Hematopoietic multipotent progenitor cell treated with erythropoietin and hydrocortisone succinate and interleukin-3 and kit ligand, for 8 days (in vitro differentiated cells): ENCODE measurements around the gene SUSD4.

Experiments used
- DNase-seq: peaks from one replicate; pipeline ENCODE4 v3.0.0-alpha.2; 2015

Gene SUSD4

GRCh38 chr1:223207293-223208066 lies 156.5 kb downstream of the SUSD4 start:
- DNase-seq = no peak

DNA sequence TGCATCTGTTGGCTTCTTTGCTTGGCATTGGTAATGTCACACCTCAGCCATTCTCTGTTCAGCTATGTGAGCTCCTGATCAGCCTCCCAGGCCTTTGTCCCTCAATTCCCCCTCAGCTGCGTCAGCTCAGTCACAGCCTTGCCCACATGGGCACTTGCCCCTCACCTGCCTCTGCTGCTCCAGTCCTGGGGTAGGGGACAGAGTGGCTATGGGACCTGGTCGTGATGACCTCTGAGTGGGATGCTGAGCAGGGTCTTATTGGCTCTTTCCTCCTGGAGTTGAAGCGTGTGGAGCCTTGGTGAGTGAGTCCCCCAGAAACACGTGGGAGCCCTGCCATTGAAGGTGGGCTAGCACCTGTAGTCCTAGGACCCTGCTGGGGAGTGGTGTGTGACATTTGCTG lies 159.6 kb downstream of the SUSD4 start:
- no peak for DNase-seq

GRCh38 chr1:223203694-223204093 lies 160.3 kb downstream of the SUSD4 start:
- no peak for DNase-seq

- no peak for DNase-seq
These were observed 161.0 kb downstream of the SUSD4 start for GRCh38 chr1:223203034-223203408.

DNA sequence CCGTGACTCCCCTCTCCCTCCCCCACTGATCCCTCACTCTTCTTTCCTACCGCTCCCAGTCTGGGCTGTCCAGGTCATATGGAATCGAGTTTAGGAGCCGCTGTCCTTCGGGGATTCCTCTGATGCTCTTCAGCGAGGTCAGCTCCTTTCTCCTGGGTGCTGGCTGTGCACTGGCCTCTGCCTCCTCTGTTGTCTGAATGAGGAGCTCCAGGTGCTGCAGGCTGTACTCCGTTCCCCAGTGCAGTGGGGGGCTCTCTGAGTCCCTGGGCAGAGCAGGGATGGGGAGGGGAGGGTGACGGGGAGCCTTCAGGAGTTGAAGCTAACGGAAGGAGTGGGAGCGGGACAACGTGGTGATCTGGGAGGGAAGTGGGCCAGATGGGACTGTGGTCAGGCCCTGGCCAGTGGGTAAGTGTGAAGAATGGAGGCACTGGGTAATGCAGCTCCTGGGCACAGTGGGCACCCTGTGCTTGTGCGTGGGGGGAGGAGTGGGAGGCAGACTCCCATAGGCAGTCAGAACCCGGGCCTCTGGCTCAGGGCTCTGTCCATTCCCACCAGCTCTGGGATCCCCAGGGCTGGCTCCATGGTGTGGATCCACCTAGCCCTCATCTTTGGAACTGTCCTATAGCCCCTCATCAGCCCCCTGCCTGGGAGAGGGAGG lies 161.5 kb downstream of the SUSD4 start:
- no peak for DNase-seq

DNA sequence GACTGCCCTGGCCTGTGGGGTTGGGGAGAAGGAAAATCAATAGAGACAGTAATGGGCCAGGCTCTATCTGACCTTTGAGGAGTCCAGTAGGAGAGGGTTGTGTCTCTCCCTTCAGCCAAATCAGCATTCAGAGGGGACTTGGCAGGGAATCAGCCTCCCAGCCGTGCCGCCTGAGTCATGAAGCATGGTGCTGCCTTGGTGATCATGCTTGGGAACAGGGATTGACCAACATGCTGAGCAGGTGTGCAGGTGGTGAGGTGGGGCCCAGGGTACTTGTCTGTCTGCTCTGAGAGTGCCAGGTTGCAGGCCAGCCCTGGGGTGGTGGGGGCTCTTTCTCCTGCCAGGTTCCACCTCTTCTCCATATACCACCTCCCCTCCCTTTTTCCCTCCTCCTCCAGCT lies 162.0 kb downstream of the SUSD4 start:
- DNase-seq = no peak

GRCh38 chr1:223200903-223201302 lies 163.1 kb downstream of the SUSD4 start:
- no peak for DNase-seq

- no peak for DNase-seq
These were observed 164.8 kb downstream of the SUSD4 start for GRCh38 chr1:223199094-223199647.

DNA sequence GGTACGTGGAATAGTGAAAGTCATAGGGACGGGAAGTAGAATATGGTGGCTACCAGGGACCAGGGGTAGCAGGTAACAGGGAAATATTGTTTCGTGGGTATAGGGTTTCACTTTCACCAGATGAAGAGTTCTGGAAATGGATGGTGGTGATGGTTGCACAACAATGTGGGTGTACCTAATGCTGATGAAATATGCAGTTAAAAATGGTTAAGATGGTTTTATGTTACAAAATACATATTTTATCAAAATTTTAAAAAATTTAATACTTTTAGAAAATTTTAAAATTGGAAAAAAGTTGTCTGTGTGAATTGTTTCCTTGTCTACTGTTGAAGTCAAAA lies 165.4 kb downstream of the SUSD4 start:
- no peak for DNase-seq

- no peak for DNase-seq
These were observed 165.9 kb downstream of the SUSD4 start for GRCh38 chr1:223197923-223198627.

GRCh38 chr1:223189903-223190724 lies 173.9 kb downstream of the SUSD4 start:
- DNase-seq = no peak

DNA sequence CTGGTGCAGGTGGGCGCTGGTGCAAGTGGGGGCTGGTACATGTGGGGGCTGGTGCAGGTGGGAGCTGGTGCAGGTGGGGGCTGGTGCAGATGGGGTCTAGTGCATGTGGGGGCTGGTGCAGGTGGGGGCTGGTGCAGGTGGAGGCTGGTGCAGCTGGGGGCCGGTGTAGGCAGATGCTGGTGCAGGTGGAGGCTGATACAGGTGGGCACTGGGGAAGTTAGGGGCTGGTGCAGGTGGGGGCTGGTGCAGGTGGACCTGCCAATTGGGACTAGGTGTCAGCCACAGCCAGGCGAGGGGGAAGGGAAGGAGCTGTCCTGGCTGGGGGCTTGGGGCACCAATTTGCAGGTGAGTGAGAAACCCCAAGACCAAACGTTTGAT lies 174.5 kb downstream of the SUSD4 start:
- DNase-seq = no peak

DNA sequence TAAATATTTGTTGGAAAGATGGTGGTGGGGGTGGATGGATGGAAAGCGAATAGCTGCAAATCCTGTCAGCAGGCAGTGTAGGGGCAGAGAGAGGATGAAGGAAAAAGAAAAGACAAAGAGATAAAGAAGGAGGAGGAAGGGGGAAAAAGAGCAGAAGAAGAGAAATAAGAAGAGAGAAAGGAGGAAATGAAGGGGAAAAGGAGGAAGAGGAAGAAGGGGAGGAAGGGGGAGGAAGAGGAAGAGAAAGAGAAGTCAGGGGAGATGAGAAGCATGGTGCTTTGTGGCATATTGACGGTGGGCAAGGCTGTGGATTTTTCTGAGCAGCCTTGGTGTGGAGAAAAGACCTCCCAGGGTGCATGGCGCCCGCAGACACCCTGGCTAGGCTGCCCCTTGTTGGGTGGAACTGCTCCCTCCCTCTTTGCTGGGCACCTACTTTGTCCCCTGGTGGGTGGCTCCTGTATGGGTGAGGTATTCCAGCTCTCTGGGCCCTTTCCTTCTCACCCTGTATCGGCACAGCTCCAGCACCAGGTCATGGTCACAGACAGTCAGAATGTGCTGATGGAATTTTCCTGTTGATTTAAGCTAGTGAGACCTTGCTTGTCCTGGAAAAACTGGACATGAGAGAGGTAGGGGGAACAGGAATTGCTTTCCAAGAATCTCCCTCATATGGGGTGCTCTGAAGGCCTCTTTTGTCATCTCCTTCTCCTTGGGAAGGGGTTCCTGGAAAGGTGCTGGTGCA lies 175.2 kb downstream of the SUSD4 start:
- no peak for DNase-seq

DNA sequence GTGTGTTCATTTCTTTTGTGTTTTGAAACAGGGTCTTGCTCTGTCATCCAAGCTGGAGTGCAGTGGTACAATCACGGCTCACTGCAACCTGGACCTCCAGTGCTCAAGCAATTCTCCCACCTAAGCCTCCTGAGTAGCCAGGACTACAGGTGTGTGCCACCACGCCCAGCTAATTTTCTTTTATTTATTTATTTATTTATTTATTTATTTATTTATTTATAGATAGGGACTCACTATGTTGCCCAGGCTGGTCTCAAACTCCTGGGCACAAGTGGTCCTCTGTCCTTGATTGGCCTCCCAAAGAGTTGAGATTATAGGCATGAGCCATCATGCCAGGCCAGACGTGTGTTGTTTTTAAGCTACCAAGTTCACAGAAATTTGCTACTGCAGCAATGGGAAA lies 177.2 kb downstream of the SUSD4 start:
- no peak for DNase-seq

DNA sequence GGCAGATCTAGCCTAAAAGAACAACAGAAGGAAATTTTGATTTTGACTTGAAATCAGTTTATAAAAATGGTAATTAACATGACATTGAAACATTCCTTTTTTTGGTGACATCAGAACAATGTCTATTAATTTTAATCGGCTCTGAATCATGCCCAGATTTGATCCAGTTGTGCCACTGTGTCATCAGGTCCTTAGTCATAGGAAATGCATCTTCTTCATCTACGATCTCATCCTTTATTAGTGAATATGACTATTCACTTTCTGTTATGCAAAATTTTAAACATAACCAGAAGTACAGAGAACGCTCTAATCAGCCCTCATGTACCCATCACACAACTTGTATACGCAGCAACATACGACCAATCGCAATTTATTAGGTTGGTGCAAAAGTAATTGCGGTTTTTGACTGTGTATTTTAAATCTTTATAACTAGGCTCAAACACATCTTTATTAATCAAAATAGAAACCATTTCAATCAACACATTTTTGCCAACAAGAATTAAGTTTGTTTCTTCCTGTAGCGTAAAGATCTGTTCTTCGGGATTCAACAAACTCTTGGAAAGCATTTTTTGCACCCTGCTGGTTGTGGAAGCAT lies 180.6 kb downstream of the SUSD4 start:
- DNase-seq = no peak

- no peak for DNase-seq
These were observed 183.2 kb downstream of the SUSD4 start for GRCh38 chr1:223180731-223181321.

DNA sequence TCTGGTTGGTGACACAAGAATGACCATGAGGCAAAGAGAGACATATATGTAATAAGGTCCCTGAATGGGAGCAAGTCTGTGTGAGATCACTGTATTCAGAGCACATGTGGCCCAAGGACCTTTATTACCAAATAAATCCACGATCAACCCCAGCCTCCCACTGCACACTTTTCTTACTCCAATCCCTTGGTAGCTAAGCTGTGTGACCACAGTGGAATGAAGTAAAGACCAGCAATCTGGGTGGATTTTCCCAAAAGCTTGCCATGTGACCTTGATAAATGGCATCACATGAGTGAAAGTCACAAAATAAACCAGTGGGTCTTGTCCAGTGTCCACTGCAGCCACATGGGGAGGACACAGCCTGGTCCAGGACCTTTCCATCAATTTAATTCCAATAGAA lies 184.2 kb downstream of the SUSD4 start:
- no peak for DNase-seq

DNA sequence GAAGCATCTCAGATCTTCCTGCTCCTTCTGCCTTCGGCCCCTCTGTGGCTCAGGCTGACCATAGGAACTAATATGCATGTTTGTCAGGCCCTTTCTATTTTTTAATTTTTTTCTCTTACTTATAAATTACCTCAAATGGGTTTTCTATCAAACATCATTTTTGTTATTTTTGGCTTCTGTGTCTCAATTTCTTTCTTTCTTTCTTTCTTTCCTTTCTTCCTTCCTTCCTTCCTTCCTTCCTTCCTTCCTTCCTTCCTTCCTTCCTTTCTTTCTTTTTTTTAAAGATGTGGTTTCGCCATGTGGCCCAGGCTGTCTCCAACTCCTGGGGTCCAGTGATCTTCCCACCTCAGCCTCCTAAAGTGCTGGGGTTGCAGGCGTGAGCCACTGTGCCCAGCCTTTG lies 184.7 kb downstream of the SUSD4 start:
- no peak for DNase-seq

DNA sequence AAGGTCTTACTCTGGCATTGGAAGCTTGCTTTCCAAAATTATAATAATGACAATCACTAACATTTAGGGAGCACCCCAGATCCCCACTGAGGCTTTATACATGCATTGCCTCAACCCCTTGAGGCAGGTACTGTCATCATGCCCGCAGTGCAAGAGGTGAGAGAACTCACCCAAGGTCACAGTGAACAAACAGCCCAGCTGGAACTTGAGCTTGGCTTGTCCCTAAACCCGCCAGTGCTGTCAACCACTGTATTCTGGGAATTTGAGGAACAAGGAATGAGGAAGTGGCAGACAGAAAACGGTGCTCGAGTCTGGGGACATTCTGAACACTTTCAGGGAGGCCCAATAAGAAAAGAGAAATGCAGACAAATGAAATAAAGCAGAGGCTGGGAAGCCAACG lies 186.3 kb downstream of the SUSD4 start:
- no peak for DNase-seq

DNA sequence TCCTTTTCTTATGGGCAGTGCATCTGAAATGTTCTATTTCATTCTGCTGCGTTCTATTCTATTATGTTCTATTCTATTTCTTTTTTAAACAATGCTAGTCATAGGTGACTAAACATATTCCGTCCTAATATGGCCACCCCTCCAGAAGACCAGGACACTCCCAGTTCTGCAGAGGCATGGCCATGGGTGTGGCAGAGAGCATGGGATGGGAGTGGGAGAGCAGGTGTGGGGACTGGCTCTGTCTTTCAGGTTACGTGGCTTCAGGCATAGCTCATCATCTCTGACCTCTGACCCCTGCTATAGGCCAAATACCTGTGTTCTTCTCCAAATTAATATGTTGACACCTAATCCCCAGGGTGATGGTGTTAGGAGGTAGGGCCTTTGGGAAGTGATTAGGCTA lies 187.5 kb downstream of the SUSD4 start:
- no peak for DNase-seq

DNA sequence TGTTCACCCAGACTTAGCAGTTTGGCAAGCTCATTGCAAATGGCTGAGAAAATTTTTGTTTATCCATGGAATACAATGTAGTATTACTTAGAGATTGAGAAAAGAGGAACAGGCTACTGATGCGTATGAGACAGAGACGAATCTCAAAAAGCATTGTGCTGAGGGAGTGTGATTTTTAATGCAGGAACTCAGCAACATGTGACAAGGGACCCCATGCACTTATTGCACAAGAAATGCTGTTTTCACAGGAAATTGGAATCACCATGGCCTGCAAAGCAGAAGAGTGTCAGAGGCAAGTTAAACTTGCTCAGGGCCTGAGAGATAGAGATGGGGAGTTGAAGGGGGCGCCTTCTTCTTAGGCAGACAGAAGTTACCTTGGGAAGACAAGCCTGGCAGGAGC lies 188.3 kb downstream of the SUSD4 start:
- no peak for DNase-seq

- DNase-seq = no peak
These were observed 188.9 kb downstream of the SUSD4 start for GRCh38 chr1:223175032-223175431.
